Psoas muscle (tissue), 8 donors: ENCODE results near the gene WDR27. TPM values are rescaled to one million over a fixed set of nuclear protein-coding genes. Genes with fewer than 3 reads are reported as not detected.
A peak's percentile ranks its signal among the peaks of the same experiment; 100 is the strongest.

Source experiments
- ATAC-seq, 4 donors: fragments of 200-7000 bp; cut with Tn5 transposase; one replicate each; pipeline ENCODE4 v1.9.1; 2020; ENCODE audit warnings: moderate library complexity in 3 of 4, mild to moderate bottlenecking in 2 of 4
- DNase-seq, 2 donors: peaks; one replicate each; pipeline ENCODE4 v3.0.0-alpha.2; 2020
- H3K27ac ChIP-seq: fragments of 200-600 bp; one replicate; pipeline ENCODE4 v1.8.0; 2022
- H3K27me3 ChIP-seq, 3 donors: fragments of 200-600 bp in 1 of 3; one replicate each; pipeline versions ENCODE4 v1.6.1 to v1.8.0; 2013 to 2022; ENCODE audit warnings: low read length in 2 of 3, mild to moderate bottlenecking in 2 of 3, moderate library complexity in 1 of 3; ENCODE audit not compliant: insufficient read depth in 3 of 3
- H3K36me3 ChIP-seq, 2 donors: fragments of 200-600 bp in 1 of 2; one replicate each; pipeline versions ENCODE4 v1.6.1 to v1.8.0; 2013 to 2022; ENCODE audit warnings: low read depth in 1 of 2, mild to moderate bottlenecking in 1 of 2, moderate library complexity in 1 of 2; ENCODE audit not compliant: insufficient read depth in 1 of 2
- H3K4me1 ChIP-seq: fragments of 200-600 bp; one replicate; pipeline ENCODE4 v1.8.0; 2022
- H3K4me3 ChIP-seq: fragments of 200-600 bp; one replicate; pipeline ENCODE4 v1.8.0; 2022; ENCODE audit warnings: mild to moderate bottlenecking
- H3K9me3 ChIP-seq: fragments of 200-600 bp; one replicate; pipeline ENCODE4 v1.8.0; 2022
- CTCF ChIP-seq: fragments of 200-600 bp; IDR thresholded peaks from one replicate; pipeline ENCODE4 v1.8.0; 2022; ENCODE audit warnings: antibody characterized with exemption
- WGBS, 3 donors: extraction: QIAGEN DNeasy Blood & Tissue Kit; methylation state at CpG; one replicate each; pipeline versions ENCODE4 v1.1.6 to v1.1.7; 2013; 5-methylcytosine and 5-hydroxymethylcytosine counted together
- intact Hi-C, 2 donors: fragments of 100-400 bp; cut with DNase I; formaldehyde crosslinking; loops; one replicate each; pipeline versions ENCODE4 v1.11.0 to v1.14.2; 2022
- polyA plus RNA-seq, 3 donors: library from polyadenylated mRNA; stranded (reverse); fragments of 200-250 nt; gene quantifications; one replicate each; pipeline ENCODE4 v1.2.3, GENCODE V29; 2013
- total RNA-seq, 4 donors: library from RNA; stranded (reverse); fragmentation: NEBNext Ultra II Directional in 2 of 4; extraction: Animal tissue kit (Norgen Biotek cat#: 25700) in 2 of 4; gene quantifications; one replicate each; pipeline versions ENCODE4 v1.2.1 to v1.2.4, GENCODE V29; 2021 to 2023
- donor health status: healthy with polysubstance abuse.
- donor health status: DM: no; HTN: no; CAD: no; lungs with moderate emphysema.
- donor health status: Bipolar disorder and iron deficiency.
- donor health status: healthy.
- donor health status: DM: yes; HTN: yes; CAD: no.
- donor health status: DM: no; HTN: no; CAD: no.
- donor health status: DM: no; HTN: no; CAD: no.
- donor health status: DM: yes; HTN: yes; CAD: no.

WDR27 gene
- total and polyA plus RNA-seq, 7 donors = 3.1 to 14.4 (median 5.5) TPM

- WGBS, 3 donors = 64 to 68% (median 65%) methylated on average over 7 of the region's 7 CpGs
- H3K9me3 ChIP-seq = no peaks in the 10 kb centered on the region
- peak overlapping the region; percentile 15 for H3K27ac ChIP-seq
- no peak for TF ChIP-seq CTCF
- intact Hi-C loops = no loop called here
- no peaks in the 10 kb centered on the region for H3K4me1 ChIP-seq
- no peak for DNase-seq
- H3K4me3 ChIP-seq = no peak overlapping the region
- peak in 1 of 4 donors; percentile 30 for ATAC-seq
- no peaks in the 10 kb centered on the region for H3K27me3 ChIP-seq
- H3K36me3 ChIP-seq = peaks cover 3 to 58% of the 10 kb centered on the region in 2 donors
Observed at GRCh38 chr6:169669889-169670288, 31.9 kb downstream of the WDR27 start.

GRCh38 chr6:169669147-169669546, 32.7 kb downstream of the WDR27 start:
- ATAC-seq (no peak), DNase-seq (no peak)
- H3K27ac ChIP-seq = no peak overlapping the region
- H3K27me3 ChIP-seq = no peaks in the 10 kb centered on the region
- no peak for TF ChIP-seq CTCF
- 85 to 90% (median 85%) methylated on average over 6 of the region's 6 CpGs for WGBS, 3 donors
- peaks cover 3 to 63% of the 10 kb centered on the region in 2 donors for H3K36me3 ChIP-seq
- no peaks in the 10 kb centered on the region for H3K4me1 ChIP-seq
- intact Hi-C loops = no loop called here
- no peaks in the 10 kb centered on the region for H3K9me3 ChIP-seq
- H3K4me3 ChIP-seq = no peak overlapping the region

GRCh38 chr6:169668203-169668847, 33.5 kb downstream of the WDR27 start:
- H3K4me3 ChIP-seq = no peak overlapping the region
- peaks cover 3 to 71% of the 10 kb centered on the region in 2 donors for H3K36me3 ChIP-seq
- 85 to 92% (median 92%) methylated on average over 15 of the region's 15 CpGs for WGBS, 3 donors

GRCh38 chr6:169667716-169668115, 34.1 kb downstream of the WDR27 start:
- no peak for ATAC-seq
- intact Hi-C loops = no loop called here
- no peaks in the 10 kb centered on the region for H3K4me1 ChIP-seq
- H3K9me3 ChIP-seq = no peaks in the 10 kb centered on the region
- no peak overlapping the region for H3K4me3 ChIP-seq
- no peak overlapping the region for H3K27ac ChIP-seq
- no peaks in the 10 kb centered on the region for H3K27me3 ChIP-seq
- peaks cover 3 to 72% of the 10 kb centered on the region in 2 donors for H3K36me3 ChIP-seq
- DNase-seq = no peak
- TF ChIP-seq CTCF = no peak
- 95 to 96% (median 96%) methylated on average over 27 of the region's 27 CpGs for WGBS, 3 donors

More at GRCh38 chr6:169668203-169668847, 33.5 kb downstream of the WDR27 start:
- Histone ChIP-seq H3K9me3 (no peaks in the 10 kb centered on the region), H3K27ac (no peak overlapping the region), H3K4me1 (no peaks in the 10 kb centered on the region), H3K27me3 (no peaks in the 10 kb centered on the region)
- DNase-seq (no peak), ATAC-seq (no peak)
- no peak for TF ChIP-seq CTCF
- intact Hi-C loops = no loop called here

- H3K4me1 ChIP-seq = no peaks in the 10 kb centered on the region
- no peaks in the 10 kb centered on the region for H3K9me3 ChIP-seq
- H3K27me3 ChIP-seq = no peaks in the 10 kb centered on the region
- DNase-seq (no peak), ATAC-seq (no peak)
- TF ChIP-seq CTCF = no peak
- H3K27ac ChIP-seq = no peak overlapping the region
- no peak overlapping the region for H3K4me3 ChIP-seq
- peaks cover 3 to 67% of the 10 kb centered on the region in 2 donors for H3K36me3 ChIP-seq
- intact Hi-C loops = no loop called here
- WGBS, 3 donors = 95 to 98% (median 95%) methylated on average over 18 of the region's 18 CpGs
Observed at GRCh38 chr6:169666441-169666840, 35.4 kb downstream of the WDR27 start.
